Heart left ventricle (tissue), 16 donors: ENCODE data around the gene PSPH. TPM values are rescaled to one million over a fixed set of nuclear protein-coding genes. Genes with fewer than 3 reads are reported as not detected.

Source experiments
- ATAC-seq, 4 donors: fragments of 200-7000 bp; cut with Tn5 transposase; one replicate each; pipeline ENCODE4 v1.9.1; 2020 to 2022; ENCODE audit warnings: moderate library complexity in 4 of 4, mild to moderate bottlenecking in 3 of 4, moderate number of reproducible peaks in 1 of 4
- DNase-seq, 5 donors: peaks; one replicate each; pipeline ENCODE4 v3.0.0-alpha.2; 2020
- H3K27ac ChIP-seq, 12 donors: fragments of 200-600 bp; sonication (generic) in 4 of 12; one replicate each; pipeline versions ENCODE4 v1.5.0 to v1.8.0; 2016 to 2022; ENCODE audit warnings: mild to moderate bottlenecking in 2 of 12
- H3K27me3 ChIP-seq, 9 donors: fragments of 200-600 bp; sonication (generic) in 2 of 9; one replicate each; pipeline versions ENCODE4 v1.5.1 to v1.8.0; 2016 to 2022; ENCODE audit warnings: mild to moderate bottlenecking in 3 of 9
- H3K36me3 ChIP-seq, 9 donors: fragments of 200-600 bp; sonication (generic) in 2 of 9; one replicate each; pipeline versions ENCODE4 v1.5.0 to v1.8.0; 2018 to 2022; ENCODE audit warnings: mild to moderate bottlenecking in 2 of 9
- H3K4me1 ChIP-seq, 12 donors: fragments of 200-600 bp; sonication (generic) in 4 of 12; one replicate each; pipeline versions ENCODE4 v1.5.0 to v1.8.0; 2016 to 2022; ENCODE audit warnings: mild to moderate bottlenecking in 3 of 12
- H3K4me3 ChIP-seq, 12 donors: fragments of 200-600 bp; sonication (generic) in 4 of 12; one replicate each; pipeline versions ENCODE4 v1.5.0 to v1.8.0; 2017 to 2022; ENCODE audit warnings: mild to moderate bottlenecking in 9 of 12, moderate library complexity in 4 of 12
- H3K9me3 ChIP-seq, 12 donors: fragments of 200-600 bp; sonication (generic) in 4 of 12; one replicate each; pipeline versions ENCODE4 v1.5.0 to v1.8.0; 2016 to 2022; ENCODE audit warnings: mild to moderate bottlenecking in 1 of 12
- POLR2A ChIP-seq, 2 donors: fragments of 450-650 bp; IDR thresholded peaks; one replicate each; pipeline ENCODE4 v1.6.1; 2017; ENCODE audit warnings: antibody characterized with exemption in 2 of 2, mild to moderate bottlenecking in 2 of 2, moderate library complexity in 2 of 2
- WGBS, 4 donors: extraction: QIAGEN DNeasy Blood & Tissue Kit in 2 of 4; methylation state at CpG; one replicate each; pipeline versions ENCODE4 v1.1.5 to v1.1.7; 2013 to 2018; 5-methylcytosine and 5-hydroxymethylcytosine counted together
- intact Hi-C, 10 donors: fragments of 100-400 bp; cut with DNase I; formaldehyde crosslinking; loops; one replicate each; pipeline versions ENCODE4 v1.11.1 to v1.14.2; 2022
- polyA plus RNA-seq, 2 donors: library from polyadenylated mRNA; stranded (reverse); fragments of 200-250 nt; gene quantifications; one replicate each; pipeline ENCODE4 v1.2.3, GENCODE V29; 2013
- total RNA-seq, 9 donors: library from RNA; depleted of rRNA in 2 of 9; stranded (reverse); fragments of >200 nt in 2 of 9; fragmentation: NEBNext Ultra II Directional in 3 of 9; extraction: Animal tissue kit (Norgen Biotek cat#: 25700) in 3 of 9; gene quantifications; one replicate each; pipeline versions ENCODE4 v1.1.0 to v1.2.4, GENCODE V29; 2016 to 2023
- TF ChIP-seq, protein P1 (sequence below), 12 donors: fragments of 200-600 bp; sonication (generic) in 4 of 12; IDR thresholded peaks; one replicate each; pipeline versions ENCODE4 v1.5.0 to v1.8.0; 2018 to 2022; ENCODE audit warnings: antibody characterized with exemption in 12 of 12, mild to moderate bottlenecking in 5 of 12
- donor health status: ischemic (EF 13 %, LVEDD 7.1; RV severe dilation, severe dysfunction).
- donor health status: healthy with polysubstance abuse.
- donor health status: DM: no; HTN: yes; CAD: no.
- donor health status: DM: no; HTN: no; CAD: no.
- donor health status: ischemic (EF 25% LVEDD 6.9; RV normal size, moderate dysfunction).
- donor health status: ischemic (EF 25% LVEDD 5.7; RV mildly dilated, moderate dysfunction).
- donor health status: healthy.
- donor health status: DM: yes; HTN: yes; CAD: no.
- donor health status: ischemic (EF 35%, LVEDD 5.7; RV mildly dilated, moderate dysfunction).
- donor health status: nonischemic (EF 11% LVEDD 7.7; RV severe dilation, severe dysfunction).
- donor health status: DM: yes; HTN: yes; CAD: no.
- donor health status: PGD.
- donor health status: ischemic (EF 29% LVEDD 5.4; RV normal size, mild dysfunction).
- donor health status: nonischemic (EF 23%, LVEDD 6.1; RV moderate dilation, normal function).

PSPH gene
- total and polyA plus RNA-seq, 11 donors: 3.5 to 15.9 (median 8.9) TPM

DNA sequence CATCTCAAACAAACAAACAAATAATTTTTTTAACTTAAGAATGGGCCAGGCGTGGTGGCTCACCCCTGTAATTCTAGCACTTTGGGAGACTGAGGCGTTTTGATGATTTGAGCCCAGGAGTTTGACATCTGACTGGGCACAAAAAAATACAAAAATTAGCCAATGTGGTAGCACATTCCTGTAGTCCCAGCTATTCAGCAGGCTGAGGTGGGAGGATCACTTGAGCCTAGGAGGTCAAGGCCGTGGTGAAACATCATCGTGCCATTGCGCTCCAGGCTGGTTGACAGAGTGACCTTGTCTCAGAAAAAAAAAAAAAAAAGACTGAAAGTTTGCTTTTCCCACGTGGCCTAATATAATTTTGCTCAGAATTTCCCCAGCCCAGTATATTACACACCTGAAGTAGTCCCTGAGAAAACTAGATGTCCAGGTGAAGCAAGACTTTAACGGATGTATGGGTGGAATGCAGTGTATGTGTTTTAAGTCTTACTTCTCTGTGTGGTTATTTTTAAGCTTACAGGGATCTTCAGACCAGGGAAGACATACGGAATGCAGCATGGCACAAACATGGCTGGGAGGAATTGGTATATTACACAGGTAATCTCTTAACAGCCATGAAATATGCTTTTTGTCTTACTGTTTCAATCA, 54.3 kb downstream of the PSPH start:
- Histone ChIP-seq H3K4me3 (no peak overlapping the region), H3K27me3 (no peaks in the 10 kb centered on the region), H3K9me3 (no peaks in the 10 kb centered on the region), H3K4me1 (peaks cover 0 to 6% (median 0%) of the 10 kb centered on the region in 12 donors), H3K27ac (no peak overlapping the region), H3K36me3 (peaks cover 0 to 87% (median 65%) of the 10 kb centered on the region in 9 donors)
- ATAC-seq (no peak), DNase-seq (no peak)
- intact Hi-C loops: loop anchor here in 1 of 10 donors (10.0 kb wide), 1 partner anchor 1242 kb away; the partner anchor contains the start of gene SEC61G
- TF ChIP-seq, protein P1, sequence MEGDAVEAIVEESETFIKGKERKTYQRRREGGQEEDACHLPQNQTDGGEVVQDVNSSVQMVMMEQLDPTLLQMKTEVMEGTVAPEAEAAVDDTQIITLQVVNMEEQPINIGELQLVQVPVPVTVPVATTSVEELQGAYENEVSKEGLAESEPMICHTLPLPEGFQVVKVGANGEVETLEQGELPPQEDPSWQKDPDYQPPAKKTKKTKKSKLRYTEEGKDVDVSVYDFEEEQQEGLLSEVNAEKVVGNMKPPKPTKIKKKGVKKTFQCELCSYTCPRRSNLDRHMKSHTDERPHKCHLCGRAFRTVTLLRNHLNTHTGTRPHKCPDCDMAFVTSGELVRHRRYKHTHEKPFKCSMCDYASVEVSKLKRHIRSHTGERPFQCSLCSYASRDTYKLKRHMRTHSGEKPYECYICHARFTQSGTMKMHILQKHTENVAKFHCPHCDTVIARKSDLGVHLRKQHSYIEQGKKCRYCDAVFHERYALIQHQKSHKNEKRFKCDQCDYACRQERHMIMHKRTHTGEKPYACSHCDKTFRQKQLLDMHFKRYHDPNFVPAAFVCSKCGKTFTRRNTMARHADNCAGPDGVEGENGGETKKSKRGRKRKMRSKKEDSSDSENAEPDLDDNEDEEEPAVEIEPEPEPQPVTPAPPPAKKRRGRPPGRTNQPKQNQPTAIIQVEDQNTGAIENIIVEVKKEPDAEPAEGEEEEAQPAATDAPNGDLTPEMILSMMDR (IDR thresholded peaks at IDR 0.05): no peak
- 86 to 94% (median 94%) methylated on average over 8 of the region's 8 CpGs for WGBS, 4 donors

DNA sequence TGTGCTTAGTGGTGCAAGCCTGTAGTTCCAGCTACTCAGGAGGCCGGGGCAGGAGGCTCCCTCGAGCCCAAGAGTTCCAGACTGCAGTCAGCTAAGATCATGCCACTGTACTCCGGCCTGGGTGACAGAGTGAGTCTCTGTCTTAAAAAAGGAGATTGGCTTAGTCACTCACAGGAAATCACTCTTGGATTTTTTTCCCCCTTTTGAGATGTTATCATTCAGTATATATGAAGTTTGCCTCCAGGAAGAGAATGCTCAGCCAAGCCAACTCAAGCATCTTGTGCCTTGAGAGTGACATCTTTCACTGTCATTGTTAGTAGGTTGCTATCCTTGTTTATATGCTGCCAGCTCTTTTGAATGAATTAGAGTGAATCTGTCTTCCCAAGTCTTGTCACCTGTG, 58.9 kb downstream of the PSPH start:
- intact Hi-C loops: loop anchor here in 1 of 10 donors (10.0 kb wide), 1 partner anchor 1238 kb away; the partner anchor contains the start of gene SEC61G
- peaks cover 0 to 100% (median 79%) of the 10 kb centered on the region in 9 donors for H3K36me3 ChIP-seq

DNA sequence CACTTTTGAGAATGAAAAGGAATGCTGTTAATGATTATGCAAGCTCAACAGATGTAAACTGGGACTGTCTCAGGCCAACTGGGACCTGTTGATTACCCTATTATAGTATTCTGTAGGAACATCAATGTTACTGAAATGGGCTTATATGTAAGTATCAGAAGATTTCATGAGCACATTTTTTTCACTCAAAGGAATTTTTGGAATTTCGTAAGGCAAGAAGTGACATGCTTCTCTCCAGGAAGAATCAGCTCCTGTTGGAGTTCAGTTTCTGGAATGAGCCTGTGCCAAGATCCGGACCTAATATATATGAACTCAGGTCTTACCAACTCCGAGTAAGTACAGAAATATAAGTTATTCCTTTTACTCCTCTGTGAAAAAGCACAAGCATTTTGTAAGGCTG, 67.7 kb downstream of the PSPH start:
- Histone ChIP-seq H3K36me3 (peaks cover 0 to 100% (median 99%) of the 10 kb centered on the region in 9 donors), H3K27me3 (no peaks in the 10 kb centered on the region), H3K27ac (no peak overlapping the region), H3K4me3 (no peak overlapping the region), H3K4me1 (peaks cover 0 to 1% (median 0%) of the 10 kb centered on the region in 12 donors), H3K9me3 (no peaks in the 10 kb centered on the region)
- WGBS, 4 donors: 84 to 86% (median 85%) methylated on average over 3 of the region's 3 CpGs
- intact Hi-C loops: no loop called here
- DNase-seq (no peak), ATAC-seq (no peak)
- no peak for TF ChIP-seq POLR2A (IDR thresholded peaks at IDR 0.05)
- TF ChIP-seq, protein P1 (IDR thresholded peaks at IDR 0.05): no peak

More for the DNA sequence above, 58.9 kb downstream of the PSPH start:
- TF ChIP-seq, protein P1 (IDR thresholded peaks at IDR 0.05): no peak
- no peak for TF ChIP-seq POLR2A (IDR thresholded peaks at IDR 0.05)
- Histone ChIP-seq H3K4me3 (no peak overlapping the region), H3K4me1 (no peaks in the 10 kb centered on the region), H3K27me3 (no peaks in the 10 kb centered on the region), H3K27ac (no peak overlapping the region), H3K9me3 (no peaks in the 10 kb centered on the region)
- no peak for ATAC-seq
- no peak for DNase-seq
- WGBS, 4 donors: 72 to 95% (median 93%) methylated on average over 3 of the region's 3 CpGs

DNA sequence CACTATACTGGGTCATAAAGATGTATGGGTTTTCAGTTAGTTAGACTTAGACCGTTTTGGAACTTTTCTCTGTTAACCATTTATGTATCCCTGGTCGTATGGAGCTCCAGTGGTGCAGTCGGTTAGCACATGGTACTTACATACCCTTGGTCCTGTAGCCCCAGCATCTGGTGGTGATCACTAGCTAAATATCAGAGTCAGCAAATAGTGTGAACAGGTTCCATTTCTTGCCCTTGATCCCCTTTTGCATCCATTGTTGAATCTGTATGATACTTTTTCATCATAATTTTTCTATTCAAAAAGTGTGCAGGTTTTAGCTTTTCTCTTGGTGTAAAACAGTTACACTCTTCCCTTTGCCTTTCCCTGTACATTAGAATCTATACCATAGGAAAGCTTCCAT, 71.0 kb downstream of the PSPH start:
- Histone ChIP-seq H3K27ac (no peak overlapping the region), H3K36me3 (peaks cover 0 to 76% (median 74%) of the 10 kb centered on the region in 9 donors), H3K4me1 (peaks cover 0 to 31% (median 12%) of the 10 kb centered on the region in 12 donors), H3K4me3 (no peak overlapping the region), H3K27me3 (no peaks in the 10 kb centered on the region), H3K9me3 (no peaks in the 10 kb centered on the region)
- ATAC-seq: no peak
- WGBS, 4 donors: 77 to 85% (median 83%) methylated on average over 3 of the region's 3 CpGs
- DNase-seq: no peak
- intact Hi-C loops: no loop called here
- TF ChIP-seq, protein P1 (IDR thresholded peaks at IDR 0.05): no peak
- no peak for TF ChIP-seq POLR2A (IDR thresholded peaks at IDR 0.05)
